HG03045 (cell line): ENCODE measurements around the gene TVP23C.

Experiments used
- ATAC-seq: cut with Tn5 transposase; IDR thresholded peaks from one replicate; pipeline ENCODE4 v1.9.1; 2021; ENCODE audit warnings: mild to moderate bottlenecking, moderate library complexity; ENCODE audit not compliant: unreplicated experiment

TVP23C gene

GRCh38 chr17:15465045-15465701 lies 98.1 kb downstream of the TVP23C start:
- ATAC-seq: no peak

- no peak for ATAC-seq
These were observed 98.9 kb downstream of the TVP23C start for GRCh38 chr17:15464231-15464985.

- no peak for ATAC-seq
These were observed 100.1 kb downstream of the TVP23C start for GRCh38 chr17:15462976-15463772.

DNA sequence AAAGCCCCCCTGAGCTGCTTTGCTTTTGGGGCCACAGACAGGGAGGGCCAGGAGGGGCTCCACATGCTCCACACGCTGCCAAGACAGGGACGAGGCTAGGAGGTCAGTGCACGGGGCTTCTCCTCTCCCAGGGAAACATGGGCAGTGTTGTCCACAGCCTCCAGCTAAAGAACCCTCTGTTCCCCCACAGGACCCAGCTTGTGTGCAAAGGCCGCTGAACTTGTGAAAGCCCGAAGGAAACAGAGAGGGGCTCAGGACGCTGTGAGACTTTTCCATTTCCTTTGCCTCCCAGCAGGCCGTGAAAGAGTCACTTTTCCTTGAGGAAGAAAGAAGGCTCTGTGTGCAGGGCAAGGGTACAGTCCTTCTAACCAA lies 105.6 kb downstream of the TVP23C start:
- no peak for ATAC-seq

GRCh38 chr17:15456972-15457722 lies 106.1 kb downstream of the TVP23C start:
- no peak for ATAC-seq

GRCh38 chr17:15456496-15456895 lies 106.8 kb downstream of the TVP23C start:
- ATAC-seq: no peak

GRCh38 chr17:15454346-15454745 lies 108.9 kb downstream of the TVP23C start:
- no peak for ATAC-seq

GRCh38 chr17:15453782-15454181 lies 109.5 kb downstream of the TVP23C start:
- ATAC-seq: no peak

DNA sequence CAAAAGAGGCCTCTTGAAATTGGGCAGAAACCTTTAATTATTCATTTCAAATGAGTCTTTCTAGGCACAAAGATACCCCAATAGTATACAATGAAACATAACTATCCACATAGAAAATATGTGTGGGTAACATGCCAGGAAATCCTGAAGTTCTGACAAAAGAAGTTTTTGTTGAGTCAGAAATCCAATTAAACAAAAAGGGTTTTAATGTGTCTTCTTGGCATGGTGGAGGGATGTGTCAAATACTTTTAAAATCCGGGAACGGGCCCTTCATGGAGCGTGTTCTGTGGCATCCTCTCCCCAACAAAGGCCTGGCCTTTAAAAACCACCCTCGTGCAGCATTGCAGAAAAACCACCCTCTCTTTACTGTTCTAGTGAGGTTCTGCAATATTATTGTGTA lies 110.0 kb downstream of the TVP23C start:
- ATAC-seq: no peak

DNA sequence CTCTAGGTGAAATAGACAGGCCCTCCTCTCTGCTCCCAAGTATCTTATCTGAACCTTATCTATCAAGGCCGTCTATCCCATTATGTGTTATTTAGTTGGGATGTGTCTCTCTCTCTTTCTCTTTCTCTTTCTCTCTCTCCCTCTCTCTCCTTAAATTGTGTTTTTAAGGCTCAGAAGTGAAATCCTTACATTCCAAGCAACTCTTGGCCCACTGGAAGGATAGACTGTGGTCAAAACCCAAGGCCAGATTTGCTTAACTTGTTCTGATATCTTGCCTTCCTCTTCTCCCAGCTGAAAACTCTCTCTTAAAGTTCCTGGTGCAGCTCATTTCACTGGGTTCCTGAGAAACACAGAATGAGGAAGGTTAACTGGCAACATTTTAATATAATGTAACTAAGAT lies 110.5 kb downstream of the TVP23C start:
- ATAC-seq: no peak
